Panc1 (cell line): ENCODE results near the gene KMT2E. TPM values are rescaled to one million over a fixed set of nuclear protein-coding genes. Genes with fewer than 3 reads are reported as not detected.

Source experiments
- ATAC-seq: fragments of 200-7000 bp; cut with Tn5 transposase; 2 replicates; pipeline ENCODE4 v1.9.1; 2020; ENCODE audit warnings: mild to moderate bottlenecking, moderate library complexity
- BruUV-seq: library from RNA; stranded (reverse); fragments of 400-500 nt; replicated peaks from 2 replicates; lab custom pipeline; 2021; lab: Mats Ljungman, UMichigan
- CTCF ChIA-PET: fragments of 300-600 bp; sonication (Branson Sonifier 250); formaldehyde crosslinking; loops from one replicate; lab custom pipeline; 2022; ENCODE audit warnings: antibody characterized with exemption; lab: Charles Lee
- POLR2A ChIA-PET: fragments of 300-600 bp; sonication (Branson Sonifier 250); formaldehyde crosslinking; loops from one replicate; lab custom pipeline; 2022; ENCODE audit warnings: antibody characterized with exemption; lab: Charles Lee
- DNase-seq: peaks from one replicate; pipeline ENCODE4 v3.0.0-alpha.2; 2010; ENCODE audit warnings: low read depth, low spot score
- H3K27ac ChIP-seq: 2 replicates; pipeline ENCODE4 v1.5.1; 2011; ENCODE audit warnings: mild to moderate bottlenecking, low read length, inconsistent platforms
- H3K27me3 ChIP-seq: fragments of 200-500 bp; sonication (Bioruptor generic); 2 replicates; pipeline ENCODE4 v1.6.0; 2014; ENCODE audit warnings: low read length, inconsistent platforms; ENCODE audit not compliant: control insufficient read depth, insufficient read depth
- H3K36me3 ChIP-seq: fragments of 200-500 bp; sonication (Bioruptor generic); 2 replicates; pipeline ENCODE4 v1.5.1; 2014; ENCODE audit warnings: inconsistent platforms, mild to moderate bottlenecking, low read length, moderate library complexity; ENCODE audit not compliant: control insufficient read depth, insufficient read depth
- H3K4me1 ChIP-seq: 2 replicates; pipeline ENCODE4 v1.5.1; 2011; ENCODE audit warnings: inconsistent platforms, mild to moderate bottlenecking, low read length, moderate library complexity; ENCODE audit not compliant: control insufficient read depth, insufficient read depth
- H3K4me3 ChIP-seq, 2 experiments: 2 replicates each; pipeline ENCODE4 v1.5.1; 2011 to 2012; ENCODE audit warnings: low read depth in 2 of 2, low read length in 2 of 2, mild to moderate bottlenecking in 2 of 2, inconsistent platforms in 1 of 2, moderate library complexity in 1 of 2
- H3K9me3 ChIP-seq: fragments of 200-500 bp; sonication (Bioruptor generic); 2 replicates; pipeline ENCODE4 v1.5.1; 2014; ENCODE audit warnings: low read depth, mild to moderate bottlenecking, inconsistent platforms, low read length, moderate library complexity; ENCODE audit not compliant: control insufficient read depth, insufficient read depth
- CTCF ChIP-seq: fragments of 450-650 bp; IDR thresholded peaks from 2 replicates; pipeline ENCODE4 v1.5.1; 2017; ENCODE audit warnings: mild to moderate bottlenecking
- POLR2AphosphoS5 ChIP-seq: IDR thresholded peaks from 2 replicates; pipeline ENCODE4 v1.6.1; 2012; ENCODE audit warnings: mild to moderate bottlenecking, low read depth, low read length, moderate library complexity
- REST ChIP-seq, 2 experiments: IDR thresholded peaks; 2 replicates each; pipeline ENCODE4 v1.6.1; 2011 to 2012; ENCODE audit warnings: low read depth in 2 of 2, control low read depth in 1 of 2, low read length in 1 of 2, mild to moderate bottlenecking in 1 of 2, moderate library complexity in 1 of 2; ENCODE audit not compliant: insufficient read depth in 1 of 2
- SIN3A ChIP-seq: IDR thresholded peaks from 2 replicates; pipeline ENCODE4 v1.6.1; 2012; ENCODE audit warnings: low read depth, mild to moderate bottlenecking, low read length, moderate library complexity, borderline replicate concordance; ENCODE audit not compliant: insufficient read depth
- TCF7L2 ChIP-seq: IDR thresholded peaks from 2 replicates; pipeline ENCODE4 v1.6.1; 2011; ENCODE audit warnings: mild to moderate bottlenecking, low read depth, low read length, inconsistent platforms
- in situ Hi-C: cut with HindIII; loops from 2 replicates; pipeline ENCODE4 v1.10.0; 2016; ENCODE audit warnings: low sequenced_read_pairs, low pct_unique_long_range_greater_than_20kb
- intact Hi-C: fragments of 100-400 bp; cut with micrococcal nuclease; formaldehyde crosslinking; loops from one replicate; pipeline ENCODE4 v1.10.0; 2022; ENCODE audit not compliant: unreplicated experiment
- total RNA-seq: library from RNA; stranded (reverse); gene quantifications from one replicate; pipeline ENCODE4 v1.2.1, GENCODE V29; 2021; ENCODE audit not compliant: unreplicated experiment

KMT2E gene
- total RNA-seq, 1 experiment from 2014 or later, result 51.4 TPM

GRCh38 chr7:105079348-105079747, 65.3 kb downstream of the KMT2E start:
- Histone ChIP-seq H3K4me1 (no peaks in the 10 kb centered on the region), H3K4me3 (no peak overlapping the region), H3K9me3 (no peaks in the 10 kb centered on the region), H3K36me3 (peaks cover 54% of the 10 kb centered on the region), H3K27ac (no peak overlapping the region), H3K27me3 (no peaks in the 10 kb centered on the region)
- TF ChIP-seq POLR2AphosphoS5 (no peak), TCF7L2 (no peak), SIN3A (no peak), CTCF (no peak), REST (IDR thresholded peaks at IDR 0.05; ENCODE audit: insufficient read depth in 1 of 2, low read depth in 2 of 2, low read length in 1 of 2) (no peak)
- no TSS peak for BruUV-seq
- CTCF ChIA-PET, result no interaction called here
- no peak for ATAC-seq
- in situ Hi-C loops, result no loop called here
- POLR2A ChIA-PET, result no interaction called here
- intact Hi-C loops, result no loop called here
- DNase-seq, result no peak

GRCh38 chr7:105084581-105084980, 70.6 kb downstream of the KMT2E start:
- H3K9me3 ChIP-seq, result no peaks in the 10 kb centered on the region
- H3K4me1 ChIP-seq, result no peaks in the 10 kb centered on the region
- intact Hi-C loops, result no loop called here
- no peaks in the 10 kb centered on the region for H3K27me3 ChIP-seq
- peaks cover 26% of the 10 kb centered on the region for H3K36me3 ChIP-seq
- H3K27ac ChIP-seq, result no peak overlapping the region
- CTCF ChIA-PET, result no interaction called here
- no TSS peak for BruUV-seq
- DNase-seq (no peak), ATAC-seq (no peak)
- TF ChIP-seq TCF7L2, result no peak
- TF ChIP-seq REST (IDR thresholded peaks at IDR 0.05; ENCODE audit: insufficient read depth in 1 of 2, low read depth in 2 of 2, low read length in 1 of 2), result no peak
- TF ChIP-seq POLR2AphosphoS5, result no peak
- TF ChIP-seq CTCF, result no peak
- TF ChIP-seq SIN3A, result no peak
- POLR2A ChIA-PET, result no interaction called here
- in situ Hi-C loops, result no loop called here
- no peak overlapping the region for H3K4me3 ChIP-seq
